ENCODE results near the gene PDC.
"Not testable (repeated sequence)": the region's sequence is repeated elsewhere in the genome, so short reads cannot be mapped to it uniquely, and the experiment has no call there.

PDC gene

DNA sequence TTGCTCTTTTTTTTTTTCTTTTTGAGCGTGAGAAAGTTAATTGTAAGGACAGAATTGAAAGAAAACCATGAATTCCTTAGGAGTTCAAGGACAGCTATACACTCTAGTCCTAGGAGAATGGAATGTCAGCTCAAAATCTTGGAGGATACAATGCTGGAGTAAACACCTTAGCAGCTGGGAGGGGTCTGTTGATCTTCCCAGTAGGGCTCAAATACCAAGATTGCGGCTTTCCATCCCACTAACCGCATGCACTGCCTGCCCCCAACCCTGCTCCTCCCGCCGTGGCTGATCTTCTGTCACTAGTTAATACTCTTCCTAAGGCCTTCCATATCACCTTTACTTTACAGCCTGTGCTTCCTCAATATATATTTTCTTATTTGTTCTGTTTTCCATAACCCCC lies 2.6 kb upstream of the PDC start:
- no peaks in the 10 kb centered on the region for H3K9me2 ChIP-seq (replicated peaks; ENCODE audit: insufficient read depth, low read length)
- H3K27me3 ChIP-seq (replicated peaks; ENCODE audit: insufficient read depth, low read length) = no peaks in the 10 kb centered on the region
- H4K20me1 ChIP-seq (ENCODE audit: insufficient read depth, low read length) = no peaks in the 10 kb centered on the region
- no peak for TF ChIP-seq EZH2phosphoT487 (IDR thresholded peaks at IDR 0.05; ENCODE audit: low read length)
- TF ChIP-seq, protein P1, sequence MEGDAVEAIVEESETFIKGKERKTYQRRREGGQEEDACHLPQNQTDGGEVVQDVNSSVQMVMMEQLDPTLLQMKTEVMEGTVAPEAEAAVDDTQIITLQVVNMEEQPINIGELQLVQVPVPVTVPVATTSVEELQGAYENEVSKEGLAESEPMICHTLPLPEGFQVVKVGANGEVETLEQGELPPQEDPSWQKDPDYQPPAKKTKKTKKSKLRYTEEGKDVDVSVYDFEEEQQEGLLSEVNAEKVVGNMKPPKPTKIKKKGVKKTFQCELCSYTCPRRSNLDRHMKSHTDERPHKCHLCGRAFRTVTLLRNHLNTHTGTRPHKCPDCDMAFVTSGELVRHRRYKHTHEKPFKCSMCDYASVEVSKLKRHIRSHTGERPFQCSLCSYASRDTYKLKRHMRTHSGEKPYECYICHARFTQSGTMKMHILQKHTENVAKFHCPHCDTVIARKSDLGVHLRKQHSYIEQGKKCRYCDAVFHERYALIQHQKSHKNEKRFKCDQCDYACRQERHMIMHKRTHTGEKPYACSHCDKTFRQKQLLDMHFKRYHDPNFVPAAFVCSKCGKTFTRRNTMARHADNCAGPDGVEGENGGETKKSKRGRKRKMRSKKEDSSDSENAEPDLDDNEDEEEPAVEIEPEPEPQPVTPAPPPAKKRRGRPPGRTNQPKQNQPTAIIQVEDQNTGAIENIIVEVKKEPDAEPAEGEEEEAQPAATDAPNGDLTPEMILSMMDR (IDR thresholded peaks at IDR 0.05; ENCODE audit: low read length) = no peak
- no peak for TF ChIP-seq EZH2 (optimal IDR thresholded peaks at IDR 0.05; ENCODE audit: low read depth, low read length)
- H3K4me2 ChIP-seq (ENCODE audit: low read depth, low read length) = no peak overlapping the region
- H3K4me1 ChIP-seq (ENCODE audit: low read length) = 0 out of 2 replicates have a peak, but pooled peaks cover 3% of the 10 kb centered on the region
- no peak overlapping the region for H3K9ac ChIP-seq (ENCODE audit: low read length)
- H3K79me2 ChIP-seq (ENCODE audit: low read length) = no peaks in the 10 kb centered on the region
- H3K36me3 ChIP-seq (replicated peaks; ENCODE audit: insufficient read depth, low read length) = no peaks in the 10 kb centered on the region
- no peak overlapping the region for H3K27ac ChIP-seq (ENCODE audit: low read length)
- H2AFZ ChIP-seq (ENCODE audit: low read length) = no peak overlapping the region
- no peak overlapping the region for H3K4me3 ChIP-seq (ENCODE audit: low read length)
- H3K9me3 ChIP-seq (replicated peaks; ENCODE audit: insufficient read depth, low read length) = no peaks in the 10 kb centered on the region
- DNase-seq = no peak
- H3F3A ChIP-seq (ENCODE audit: insufficient read depth, low read length) = 0 out of 2 replicates have a peak, but pooled peaks cover 4% of the 10 kb centered on the region

DNA sequence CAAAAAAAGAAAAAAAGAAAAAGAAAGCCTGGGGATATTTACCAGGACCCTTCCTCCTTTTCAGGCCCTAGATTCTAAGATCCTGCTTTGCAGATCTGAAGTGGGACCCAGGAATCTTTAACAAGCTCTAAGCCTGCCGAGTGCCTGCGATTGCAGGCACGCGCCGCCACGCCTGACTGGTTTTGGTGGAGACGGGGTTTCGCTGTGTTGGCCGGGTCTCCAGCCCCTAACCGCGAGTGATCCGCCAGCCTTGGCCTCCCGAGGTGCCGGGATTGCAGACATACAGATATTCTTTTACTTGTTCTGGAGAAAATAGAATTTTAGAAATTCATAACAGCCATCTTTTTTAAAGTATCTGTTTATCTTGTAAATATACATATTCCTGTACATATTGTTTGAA lies 1.8 kb downstream of the PDC start:
- H3K9me2 ChIP-seq (replicated peaks; ENCODE audit: insufficient read depth, low read length); H2AFZ ChIP-seq (ENCODE audit: low read length); H3F3A ChIP-seq (ENCODE audit: insufficient read depth, low read length); H4K20me1 ChIP-seq (ENCODE audit: insufficient read depth, low read length); H3K4me3 ChIP-seq (ENCODE audit: low read length); H3K36me3 ChIP-seq (replicated peaks; ENCODE audit: insufficient read depth, low read length); H3K9ac ChIP-seq (ENCODE audit: low read length); H3K79me2 ChIP-seq (ENCODE audit: low read length); DNase-seq; H3K27ac ChIP-seq (ENCODE audit: low read length); H3K27me3 ChIP-seq (replicated peaks; ENCODE audit: insufficient read depth, low read length); H3K9me3 ChIP-seq (replicated peaks; ENCODE audit: insufficient read depth, low read length); H3K4me2 ChIP-seq (ENCODE audit: low read depth, low read length); H3K4me1 ChIP-seq (ENCODE audit: low read length): not testable (repeated sequence)

DNA sequence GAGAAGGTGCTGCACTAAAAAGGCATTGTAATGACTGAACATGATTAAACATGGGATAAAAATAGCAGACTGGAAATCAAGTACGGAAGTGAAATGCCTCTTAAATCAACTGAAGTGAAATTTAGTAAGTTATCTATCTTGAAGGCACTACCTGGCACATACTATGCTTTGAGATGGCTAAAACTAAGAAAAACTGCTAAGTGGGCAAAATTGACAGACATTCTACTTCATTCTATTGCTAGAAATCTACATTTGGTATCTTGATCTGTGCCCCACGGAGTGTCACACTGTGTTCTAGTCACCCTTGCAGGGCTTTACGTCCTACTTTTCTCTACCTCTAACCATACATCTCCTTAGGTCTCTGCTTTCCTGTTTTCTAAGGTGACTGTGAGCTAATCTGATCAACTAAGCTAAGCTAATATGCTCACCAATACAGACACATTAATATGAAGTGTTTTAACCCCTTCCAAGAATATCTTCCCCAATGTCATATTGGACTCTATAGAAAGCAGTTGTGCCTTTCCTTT lies 4.1 kb downstream of the PDC start:
- Histone ChIP-seq H3K4me1 (ENCODE audit: low read length) (no peaks in the 10 kb centered on the region; the same call in 1 of the 2 replicates), H3K9me3 (replicated peaks; ENCODE audit: insufficient read depth, low read length) (no peaks in the 10 kb centered on the region), H3K27me3 (replicated peaks; ENCODE audit: insufficient read depth, low read length) (no peaks in the 10 kb centered on the region), H3K79me2 (ENCODE audit: low read length) (no peaks in the 10 kb centered on the region), H3K4me3 (ENCODE audit: low read length) (no peak overlapping the region), H3K4me2 (ENCODE audit: low read depth, low read length) (peak overlapping the region; percentile 3; the same call in 1 of the 2 replicates), H3K9ac (ENCODE audit: low read length) (no peak overlapping the region), H3K36me3 (replicated peaks; ENCODE audit: insufficient read depth, low read length) (no peaks in the 10 kb centered on the region), H3K27ac (ENCODE audit: low read length) (no peak overlapping the region), H4K20me1 (ENCODE audit: insufficient read depth, low read length) (no peaks in the 10 kb centered on the region), H2AFZ (ENCODE audit: low read length) (no peak overlapping the region), H3K9me2 (replicated peaks; ENCODE audit: insufficient read depth, low read length) (no peaks in the 10 kb centered on the region), H3F3A (ENCODE audit: insufficient read depth, low read length) (no peaks in the 10 kb centered on the region)
- TF ChIP-seq EZH2 (optimal IDR thresholded peaks at IDR 0.05; ENCODE audit: low read depth, low read length) (no peak), EZH2phosphoT487 (IDR thresholded peaks at IDR 0.05; ENCODE audit: low read length) (no peak)
- TF ChIP-seq, protein P1 (IDR thresholded peaks at IDR 0.05; ENCODE audit: low read length) = no peak
- DNase-seq = peak; percentile 30

DNA sequence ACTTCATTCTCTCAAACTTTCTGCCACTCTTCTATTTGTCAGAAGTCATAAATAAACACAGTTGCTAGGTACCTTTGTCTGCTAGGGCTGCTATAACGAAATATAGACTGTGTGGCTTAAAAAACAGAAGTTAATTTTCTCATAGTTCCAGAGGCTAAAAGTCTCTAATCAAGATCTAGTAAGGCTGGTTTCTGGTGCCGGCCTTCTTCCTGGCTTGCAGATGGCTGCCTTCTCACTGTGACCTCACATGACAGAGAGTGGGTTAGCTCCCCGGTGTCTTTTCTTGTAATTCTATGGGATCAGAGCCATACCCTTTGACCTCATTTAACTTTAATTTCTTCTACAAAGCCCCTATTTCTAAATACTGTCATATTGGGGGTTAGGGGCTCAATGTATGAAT lies 5.9 kb downstream of the PDC start:
- Histone ChIP-seq H3K9me2 (replicated peaks; ENCODE audit: insufficient read depth, low read length) (no peaks in the 10 kb centered on the region), H3K79me2 (ENCODE audit: low read length) (no peaks in the 10 kb centered on the region), H3K27me3 (replicated peaks; ENCODE audit: insufficient read depth, low read length) (no peaks in the 10 kb centered on the region), H3F3A (ENCODE audit: insufficient read depth, low read length) (no peaks in the 10 kb centered on the region), H3K4me3 (ENCODE audit: low read length) (no peak overlapping the region), H3K9ac (ENCODE audit: low read length) (no peak overlapping the region), H3K9me3 (replicated peaks; ENCODE audit: insufficient read depth, low read length) (no peaks in the 10 kb centered on the region), H4K20me1 (ENCODE audit: insufficient read depth, low read length) (no peaks in the 10 kb centered on the region), H3K36me3 (replicated peaks; ENCODE audit: insufficient read depth, low read length) (no peaks in the 10 kb centered on the region), H3K4me2 (ENCODE audit: low read depth, low read length) (no peak overlapping the region), H2AFZ (ENCODE audit: low read length) (peak overlapping the region; percentile 21; the same call in 1 of the 2 replicates), H3K4me1 (ENCODE audit: low read length) (no peaks in the 10 kb centered on the region; the same call in 1 of the 2 replicates), H3K27ac (ENCODE audit: low read length) (peak overlapping the region; percentile 2; the same call in 1 of the 2 replicates)
- DNase-seq = no peak
- TF ChIP-seq, protein P1 (IDR thresholded peaks at IDR 0.05; ENCODE audit: low read length) = no peak
- TF ChIP-seq EZH2phosphoT487 (IDR thresholded peaks at IDR 0.05; ENCODE audit: low read length) (no peak), EZH2 (optimal IDR thresholded peaks at IDR 0.05; ENCODE audit: low read depth, low read length) (no peak)
